Gastroesophageal sphincter (tissue), 3 donors: ENCODE results near the gene PDK3.

Experiments
- EP300 ChIP-seq: sonication (generic); formaldehyde crosslinking; IDR thresholded peaks from one replicate; pipeline ENCODE4 v1.6.1; 2017; ENCODE audit warnings: antibody characterized with exemption, mild to moderate bottlenecking
- POLR2A ChIP-seq, 2 donors: fragments of 450-650 bp; IDR thresholded peaks; one replicate each; pipeline ENCODE4 v1.6.1; 2017; ENCODE audit warnings: antibody characterized with exemption in 2 of 2, mild to moderate bottlenecking in 2 of 2, moderate library complexity in 1 of 2
- TF ChIP-seq, protein P1 (sequence below), 4 experiments: fragments of 200-600 bp in 2 of 4; fragments of 450-650 bp in 2 of 4; sonication (generic) in 1 of 4; IDR thresholded peaks; one replicate each; pipeline ENCODE4 v1.5.1; 2017 to 2019; ENCODE audit warnings: antibody characterized with exemption in 4 of 4, mild to moderate bottlenecking in 2 of 4, moderate library complexity in 2 of 4

DNA sequence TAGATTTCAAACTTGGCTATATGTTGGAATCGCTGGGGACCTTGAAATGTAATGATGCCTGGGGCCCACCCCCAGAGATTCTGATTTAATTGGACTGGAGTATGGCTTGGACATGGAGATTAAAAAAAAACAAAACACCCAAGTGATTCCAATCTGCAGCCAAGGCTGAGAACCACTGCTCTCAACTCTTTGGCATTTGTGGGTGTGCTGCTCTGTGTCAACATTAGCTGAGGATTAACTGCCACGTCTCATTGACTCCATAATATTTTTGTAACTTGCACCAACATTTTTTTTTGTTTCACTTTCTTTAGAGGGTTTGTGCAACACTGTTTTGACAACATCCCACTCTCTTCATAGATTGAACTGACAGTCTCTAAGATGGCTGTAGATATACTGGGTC lies 41.1 kb upstream of the PDK3 start:
- TF ChIP-seq, protein P1, sequence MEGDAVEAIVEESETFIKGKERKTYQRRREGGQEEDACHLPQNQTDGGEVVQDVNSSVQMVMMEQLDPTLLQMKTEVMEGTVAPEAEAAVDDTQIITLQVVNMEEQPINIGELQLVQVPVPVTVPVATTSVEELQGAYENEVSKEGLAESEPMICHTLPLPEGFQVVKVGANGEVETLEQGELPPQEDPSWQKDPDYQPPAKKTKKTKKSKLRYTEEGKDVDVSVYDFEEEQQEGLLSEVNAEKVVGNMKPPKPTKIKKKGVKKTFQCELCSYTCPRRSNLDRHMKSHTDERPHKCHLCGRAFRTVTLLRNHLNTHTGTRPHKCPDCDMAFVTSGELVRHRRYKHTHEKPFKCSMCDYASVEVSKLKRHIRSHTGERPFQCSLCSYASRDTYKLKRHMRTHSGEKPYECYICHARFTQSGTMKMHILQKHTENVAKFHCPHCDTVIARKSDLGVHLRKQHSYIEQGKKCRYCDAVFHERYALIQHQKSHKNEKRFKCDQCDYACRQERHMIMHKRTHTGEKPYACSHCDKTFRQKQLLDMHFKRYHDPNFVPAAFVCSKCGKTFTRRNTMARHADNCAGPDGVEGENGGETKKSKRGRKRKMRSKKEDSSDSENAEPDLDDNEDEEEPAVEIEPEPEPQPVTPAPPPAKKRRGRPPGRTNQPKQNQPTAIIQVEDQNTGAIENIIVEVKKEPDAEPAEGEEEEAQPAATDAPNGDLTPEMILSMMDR (IDR thresholded peaks at IDR 0.05): no peak
- no peak for TF ChIP-seq POLR2A (IDR thresholded peaks at IDR 0.05)
- TF ChIP-seq EP300: no peak
